Measurements from ENCODE around the gene NRF1.

The NRF1 gene

DNA sequence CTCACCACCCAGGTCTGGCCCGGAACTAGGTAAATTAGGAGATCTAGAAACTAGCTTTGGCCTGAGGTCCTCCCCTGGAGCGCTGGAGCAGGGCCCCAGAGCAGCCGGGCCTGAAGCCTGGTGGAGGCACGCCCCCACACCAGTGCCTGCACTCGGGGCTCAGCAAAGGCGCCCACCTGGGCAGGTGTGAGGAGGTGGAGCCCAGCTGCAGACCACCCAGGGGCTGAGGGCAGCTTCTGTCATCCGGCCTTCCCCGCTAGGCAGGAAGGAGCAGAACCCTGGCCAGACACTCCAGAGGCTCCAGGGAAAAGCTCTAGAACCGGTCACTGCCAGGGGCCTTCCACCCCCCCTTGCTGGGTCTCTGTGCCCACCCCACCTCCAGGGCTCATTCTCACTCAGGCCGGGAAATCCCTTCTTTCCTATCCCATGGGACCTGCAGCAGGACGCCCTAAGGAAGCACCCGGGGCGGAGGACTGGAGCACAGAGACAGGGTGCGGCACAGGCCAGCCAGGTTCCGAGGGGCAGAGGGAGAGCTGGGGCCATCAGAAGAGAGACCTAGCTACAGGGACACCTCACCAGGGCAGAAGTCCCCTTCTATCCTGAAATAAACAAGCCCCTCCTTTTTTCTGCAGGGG, 161.2 kb downstream of the NRF1 start:
- DNase-seq = no peak

DNA sequence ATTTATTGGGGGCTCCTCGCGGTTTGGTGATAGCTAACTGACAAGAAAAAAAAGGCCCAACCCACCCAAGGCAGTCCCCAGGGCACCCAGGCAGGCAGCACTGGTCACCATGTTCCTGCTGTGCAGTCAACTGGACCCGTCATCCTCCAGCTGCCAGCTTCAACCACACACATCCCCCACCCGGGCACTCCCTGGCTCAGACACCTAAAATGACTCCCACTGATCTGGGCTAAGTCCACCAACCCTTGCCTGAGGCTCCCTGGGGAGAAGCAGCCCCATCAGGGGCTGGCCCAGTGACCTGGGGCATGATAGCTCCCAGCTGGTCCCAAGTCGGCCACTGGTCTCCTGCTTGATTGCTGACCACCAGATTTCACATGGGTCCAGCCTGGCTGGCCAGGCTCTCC, 161.8 kb downstream of the NRF1 start:
- DNase-seq = no peak

DNA sequence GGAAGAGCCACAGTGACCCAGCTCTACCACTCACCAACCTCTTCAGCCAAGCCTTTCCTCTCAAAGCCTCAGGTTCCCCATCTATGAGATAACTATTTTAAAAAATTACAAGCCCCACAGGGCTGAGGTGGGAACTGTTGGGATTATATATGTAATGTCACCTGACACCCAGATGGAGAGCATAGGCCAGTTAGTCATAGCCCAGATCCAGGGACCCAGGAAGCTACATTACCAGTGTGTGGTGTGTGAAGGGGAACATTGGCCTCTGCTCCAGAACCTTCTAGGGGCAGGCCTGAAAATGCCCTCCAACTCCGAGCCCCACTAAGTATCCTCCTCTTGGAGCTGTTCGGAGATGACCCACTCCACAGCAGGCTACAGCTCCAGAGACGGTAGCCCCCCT, 162.4 kb downstream of the NRF1 start:
- DNase-seq = no peak

DNA sequence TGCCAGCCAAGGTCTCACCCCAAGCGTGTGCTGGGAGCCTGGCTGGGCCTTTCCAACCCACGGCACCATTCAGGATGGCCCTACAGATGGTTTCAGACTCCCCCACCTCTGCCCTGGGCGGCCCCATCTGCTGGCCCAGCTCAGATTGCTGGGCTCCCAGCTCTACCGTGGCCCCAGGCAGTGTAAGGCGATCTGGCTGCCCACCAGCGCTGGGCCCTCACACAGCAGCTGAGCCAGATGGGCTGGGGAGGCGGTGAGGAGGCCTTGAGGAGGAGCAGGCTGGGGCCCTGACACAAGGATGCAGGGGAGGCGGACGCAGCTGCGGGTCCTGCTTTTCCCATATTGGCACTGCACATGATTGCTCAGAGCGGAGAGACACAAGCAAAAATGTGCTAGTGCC, 162.8 kb downstream of the NRF1 start:
- DNase-seq = no peak

DNA sequence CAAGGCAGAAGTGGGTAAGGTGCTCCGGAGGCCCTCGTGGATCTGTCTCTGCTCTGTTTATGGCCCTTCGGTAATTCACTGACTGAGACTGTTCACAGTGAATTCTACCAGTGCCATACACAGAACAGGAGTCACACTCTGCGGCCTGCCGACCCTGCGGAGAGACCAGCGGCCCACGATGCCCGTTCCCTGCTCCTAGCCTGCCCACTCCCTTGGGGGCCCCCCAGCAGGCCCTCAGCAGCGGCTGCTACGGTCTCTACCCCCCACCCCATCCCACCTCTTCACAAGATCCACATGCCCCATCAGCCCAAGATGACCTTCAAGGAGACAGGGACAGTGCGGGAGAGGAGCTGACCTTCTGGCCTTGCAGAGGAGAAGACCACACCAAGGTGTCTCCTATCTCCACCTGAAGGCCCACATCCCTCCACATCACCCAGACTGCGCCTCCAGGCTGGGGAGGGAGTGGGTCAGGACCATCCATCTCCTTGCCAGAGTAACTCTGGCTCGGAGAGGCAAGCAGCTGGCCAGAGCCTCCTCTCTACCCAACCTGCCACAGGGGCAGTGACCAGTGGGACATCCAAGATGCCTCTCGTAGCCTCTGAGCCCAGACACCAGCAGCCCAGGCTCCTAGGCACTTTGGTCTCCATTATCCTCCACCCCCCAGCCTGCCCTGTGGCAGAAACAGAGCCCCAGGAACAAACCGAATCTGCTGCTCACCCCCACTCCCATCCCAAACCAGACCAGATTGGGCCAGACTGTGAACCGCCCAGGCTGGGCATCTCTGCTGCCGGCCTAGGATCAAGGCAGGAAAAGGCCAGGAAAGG, 163.6 kb downstream of the NRF1 start:
- DNase-seq = no peak

DNA sequence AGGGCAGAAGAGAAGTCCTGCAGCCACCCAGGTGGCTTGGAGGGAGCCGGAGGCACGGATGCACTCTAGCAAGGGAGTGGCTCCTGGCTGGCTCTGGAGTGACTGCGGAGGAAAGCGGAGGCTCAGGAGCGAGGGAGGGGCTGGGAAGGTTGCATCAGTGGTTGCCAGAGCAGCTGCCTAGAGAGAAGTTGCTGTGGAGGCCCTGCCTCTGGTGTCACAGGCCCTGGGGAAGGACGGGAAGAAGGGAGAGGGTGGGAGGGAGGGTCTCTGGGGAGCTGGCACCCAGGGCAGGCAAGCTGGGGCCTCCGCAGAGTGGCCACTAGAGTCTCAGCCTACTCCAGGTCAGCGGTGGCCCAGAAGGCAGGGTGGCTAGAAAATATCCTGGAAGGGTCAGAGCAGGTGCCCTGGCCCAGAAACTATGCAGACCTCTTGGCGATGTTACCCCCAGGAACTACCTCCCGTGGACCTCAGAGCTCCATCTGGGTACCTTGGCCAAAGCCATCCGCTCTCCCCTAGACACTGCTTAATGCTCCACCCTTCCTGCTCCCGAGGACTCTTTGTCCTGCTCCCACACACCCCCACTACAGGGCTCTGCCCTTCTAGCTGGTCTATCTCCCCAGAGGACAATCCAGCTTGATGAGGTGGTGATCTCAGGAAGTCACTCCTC, 164.3 kb downstream of the NRF1 start:
- DNase-seq = no peak

DNA sequence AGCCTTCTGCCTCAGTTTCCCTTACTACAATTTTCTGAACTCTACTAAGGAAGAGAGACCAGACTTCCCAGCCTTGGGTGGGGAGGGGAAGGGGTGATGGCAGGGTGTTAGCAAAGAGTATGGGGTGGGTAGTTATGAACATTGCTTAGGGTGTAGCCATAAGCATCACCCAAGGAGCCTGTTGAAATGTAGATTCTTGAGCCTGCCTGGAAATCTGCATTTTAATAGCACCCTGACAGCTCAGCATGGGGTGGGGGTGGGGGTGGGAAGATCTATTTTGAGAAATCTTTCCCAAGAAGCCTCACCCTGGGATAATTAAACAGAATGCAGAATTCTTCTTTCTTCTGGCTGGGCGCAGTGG, 164.8 kb downstream of the NRF1 start:
- no peak for DNase-seq

DNA sequence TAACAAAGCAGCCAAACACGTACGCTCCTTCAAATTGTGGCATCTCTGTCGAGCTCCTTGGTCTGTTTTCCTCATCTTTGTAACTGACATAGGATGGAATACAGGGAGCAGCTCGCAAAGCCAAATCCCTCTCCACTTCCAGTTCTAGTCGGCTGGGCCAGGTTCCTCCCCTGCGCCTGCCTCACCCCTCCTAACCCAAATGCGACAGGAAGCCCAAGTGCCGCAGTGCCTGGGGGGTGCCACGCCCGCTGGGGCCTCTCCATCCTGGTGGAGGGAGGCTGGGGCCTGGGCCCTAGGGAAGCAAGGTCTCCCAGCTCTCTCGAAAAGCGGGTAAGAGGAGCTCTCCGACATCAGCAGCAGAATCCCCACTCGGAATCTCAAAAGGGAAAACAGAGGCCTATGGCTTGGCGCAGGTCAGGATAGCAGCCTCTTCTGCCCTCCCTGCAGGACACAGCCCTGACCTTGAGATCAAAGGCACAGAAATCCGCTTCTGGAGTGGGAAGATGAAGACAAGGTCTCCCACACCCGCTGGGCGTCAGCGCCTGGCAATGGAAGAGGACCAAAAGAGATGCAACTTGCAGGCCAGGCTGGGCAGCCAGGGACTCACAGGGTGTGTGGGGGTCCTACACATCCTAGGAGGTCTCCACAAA, 165.8 kb downstream of the NRF1 start:
- no peak for DNase-seq

DNA sequence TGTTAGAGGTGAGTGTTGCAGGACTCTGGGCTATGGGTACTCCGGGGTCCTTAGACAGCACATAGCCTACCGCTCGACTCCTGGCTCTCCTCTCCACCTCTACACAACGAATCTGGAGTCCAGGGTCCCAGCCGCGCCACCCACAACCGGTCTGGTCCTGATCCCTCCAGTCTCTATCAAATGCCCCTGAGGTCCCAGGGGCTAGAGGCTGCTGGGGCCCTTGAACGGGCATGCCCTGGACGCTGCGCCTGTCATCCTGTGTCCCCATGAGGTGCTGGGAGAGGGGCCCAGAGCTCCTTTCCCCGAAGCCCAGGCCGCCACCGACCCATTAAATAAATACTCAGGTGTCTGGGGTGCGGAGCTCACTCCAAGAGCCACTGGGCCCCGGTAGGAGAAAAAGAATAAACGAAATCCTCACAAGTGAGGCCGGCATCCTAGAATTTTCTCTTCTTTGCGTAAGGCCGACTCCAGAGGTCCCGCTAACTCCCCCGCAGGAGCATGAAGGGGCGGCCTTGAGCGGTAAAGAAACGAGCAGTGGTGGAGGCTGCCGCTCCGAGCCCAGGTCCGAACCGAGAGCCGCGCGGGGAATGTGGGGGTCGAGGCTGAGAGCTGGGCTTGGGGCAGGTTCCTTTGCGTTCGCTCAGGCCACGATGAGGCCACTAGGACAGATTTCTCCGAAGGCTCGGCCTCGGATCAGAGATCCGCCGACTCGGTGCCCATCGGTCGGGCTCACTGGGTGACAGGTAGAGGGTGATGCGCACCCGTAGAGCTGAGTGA, 166.7 kb downstream of the NRF1 start:
- no peak for DNase-seq

DNA sequence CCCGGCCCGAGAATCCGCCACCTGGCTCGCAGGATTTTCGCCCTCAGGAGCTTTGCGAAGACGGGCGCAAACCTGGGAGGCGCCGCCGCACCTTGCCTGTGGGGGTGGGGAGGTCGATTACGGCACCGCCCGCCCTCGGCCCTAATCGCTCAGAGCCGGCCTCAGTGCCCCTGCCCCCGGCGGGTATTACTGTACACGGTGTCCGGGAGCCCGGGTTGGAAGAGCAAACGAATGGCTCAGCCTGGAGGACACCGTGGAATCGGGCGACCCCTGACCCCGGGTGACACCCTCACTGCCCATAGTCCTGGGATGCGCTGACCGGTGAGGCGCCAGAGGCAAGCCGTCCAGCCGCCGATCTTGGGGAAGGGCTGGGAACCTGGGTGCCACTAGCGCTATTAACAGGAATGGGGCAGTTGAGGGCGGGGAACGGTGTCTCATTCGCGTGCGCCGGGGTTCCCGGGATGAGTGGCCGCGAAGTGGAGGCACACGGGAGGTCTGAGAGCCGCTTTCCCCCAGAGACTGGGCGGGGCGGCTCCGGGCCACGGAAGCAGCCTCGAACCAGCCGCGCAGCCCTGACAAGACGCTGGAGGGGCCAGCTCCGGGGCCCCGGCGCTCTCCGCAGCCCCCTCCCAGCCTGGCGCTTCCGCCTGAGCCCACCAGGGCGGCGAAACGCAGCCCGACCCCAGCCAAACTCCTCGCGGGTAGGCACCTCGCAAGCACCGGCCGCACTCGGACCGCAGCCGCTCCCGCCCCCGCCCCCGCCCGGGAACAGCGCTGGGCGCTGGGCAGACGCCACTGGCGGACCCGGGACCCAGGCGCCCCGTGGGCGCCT, 167.5 kb downstream of the NRF1 start:
- DNase-seq = peak; percentile 40

DNA sequence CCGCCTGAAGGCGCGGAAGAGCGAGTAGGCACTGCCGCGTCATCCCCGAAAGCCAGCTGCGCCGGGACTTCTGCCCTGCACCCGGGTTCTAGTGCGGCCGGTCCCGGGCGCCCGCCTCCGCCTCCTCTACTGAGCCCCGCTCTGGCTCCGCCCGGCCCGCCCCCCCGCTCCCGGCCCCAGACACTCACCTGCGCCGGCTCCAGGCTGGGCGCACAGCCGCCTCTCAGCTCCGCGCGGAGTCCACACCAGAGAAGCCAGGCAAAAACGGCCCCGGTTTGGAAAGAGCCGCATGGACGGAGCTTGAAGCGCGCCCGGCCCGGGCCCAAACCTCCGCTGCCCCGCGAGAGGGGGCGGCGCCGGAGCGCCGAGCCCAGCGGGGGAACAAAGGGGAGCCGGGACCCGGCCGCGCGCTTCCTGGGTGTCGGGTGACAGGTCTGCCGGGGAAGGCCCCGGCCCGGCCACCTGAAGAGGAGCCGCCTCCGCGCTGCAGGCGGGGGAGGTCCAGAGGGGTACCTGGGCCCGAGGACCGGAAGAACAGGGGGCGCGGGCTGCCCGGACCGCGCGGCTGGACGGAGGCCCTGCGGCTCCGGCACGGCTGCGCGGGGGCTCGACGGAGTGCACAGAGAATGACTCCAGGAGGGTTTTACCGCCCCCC, 168.2 kb downstream of the NRF1 start:
- peak; percentile 60 for DNase-seq

DNA sequence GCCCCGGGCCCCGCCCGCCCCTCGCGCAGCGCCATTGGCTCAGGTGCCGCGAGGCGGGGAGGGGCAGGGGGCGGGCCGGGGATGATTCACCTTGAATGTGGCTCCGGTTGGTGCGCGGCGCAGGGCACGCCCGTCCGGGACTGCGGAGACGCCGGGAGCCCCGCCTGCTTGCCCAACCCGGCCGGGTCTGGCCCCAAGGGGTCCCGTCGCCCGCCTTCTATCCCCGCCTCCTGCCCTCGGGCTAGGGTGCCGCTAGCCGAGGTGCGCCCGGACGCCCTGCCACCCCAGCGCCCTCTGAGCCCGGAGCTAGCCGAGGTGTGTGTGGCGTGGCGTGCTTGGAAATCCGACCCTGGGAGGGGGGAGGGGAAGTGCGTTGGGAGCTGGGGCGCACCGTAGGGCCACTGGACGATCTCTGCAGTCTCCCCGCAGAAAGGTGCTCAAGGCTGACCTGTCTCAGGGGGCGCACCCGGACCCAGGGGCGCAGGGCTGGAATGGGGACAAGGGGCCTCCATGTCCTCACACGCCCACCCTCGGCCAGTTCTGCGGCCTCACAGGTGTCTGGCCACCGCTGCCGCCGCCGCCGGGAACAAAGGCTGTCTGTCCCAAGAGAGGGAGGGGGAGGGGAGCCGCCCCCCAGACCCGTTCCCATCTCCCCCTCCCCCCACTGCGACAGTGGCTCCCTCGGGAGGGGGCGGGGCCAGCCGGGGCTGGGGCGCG, 168.9 kb downstream of the NRF1 start:
- DNase-seq = peak; percentile 90

DNA sequence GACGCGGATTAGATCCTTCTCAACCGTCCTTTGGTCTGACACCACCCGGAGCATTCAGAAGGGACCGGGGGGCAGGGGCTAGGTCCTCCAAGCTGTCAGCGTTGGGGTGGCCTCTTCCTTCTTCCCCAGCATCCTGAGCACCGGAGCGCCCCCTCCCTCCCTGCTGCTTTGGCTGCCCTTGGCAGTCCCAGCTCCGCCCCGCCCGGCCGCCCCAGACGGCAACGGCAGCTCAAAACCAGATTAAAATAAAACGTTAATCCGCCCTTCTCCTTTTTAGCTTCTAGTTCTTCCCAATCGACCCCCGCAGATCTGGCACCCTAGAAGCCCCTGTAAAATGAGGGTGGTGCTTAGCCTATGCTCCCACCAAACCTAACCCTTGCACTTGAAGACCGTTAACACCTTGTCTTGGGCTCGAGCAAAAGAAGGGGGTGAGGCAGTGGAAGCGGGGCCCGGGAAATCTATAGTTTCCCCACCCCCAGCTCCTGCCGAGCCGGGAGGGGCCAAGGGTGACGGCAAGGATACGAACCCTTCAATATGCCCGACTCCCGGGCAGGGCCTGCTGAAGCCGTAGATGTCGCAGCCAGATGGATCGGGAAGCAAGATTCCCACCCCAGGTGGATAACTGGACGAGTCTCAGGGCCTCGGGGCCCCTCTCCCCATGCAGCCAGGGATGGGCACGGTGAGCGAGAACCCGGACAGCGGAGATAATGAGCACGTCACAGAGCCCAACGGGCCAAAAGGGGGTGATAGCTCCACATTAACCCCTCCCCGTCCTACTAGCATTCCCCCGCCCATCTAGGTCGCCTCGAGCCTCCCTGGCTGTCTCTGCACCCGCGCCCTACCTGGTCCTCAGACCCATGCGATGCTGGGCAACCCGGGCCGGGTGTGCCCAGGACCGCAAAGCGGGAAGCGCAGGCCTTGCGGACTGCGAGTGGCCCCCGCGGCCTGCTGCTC, 169.7 kb downstream of the NRF1 start:
- DNase-seq = peak; percentile 51

DNA sequence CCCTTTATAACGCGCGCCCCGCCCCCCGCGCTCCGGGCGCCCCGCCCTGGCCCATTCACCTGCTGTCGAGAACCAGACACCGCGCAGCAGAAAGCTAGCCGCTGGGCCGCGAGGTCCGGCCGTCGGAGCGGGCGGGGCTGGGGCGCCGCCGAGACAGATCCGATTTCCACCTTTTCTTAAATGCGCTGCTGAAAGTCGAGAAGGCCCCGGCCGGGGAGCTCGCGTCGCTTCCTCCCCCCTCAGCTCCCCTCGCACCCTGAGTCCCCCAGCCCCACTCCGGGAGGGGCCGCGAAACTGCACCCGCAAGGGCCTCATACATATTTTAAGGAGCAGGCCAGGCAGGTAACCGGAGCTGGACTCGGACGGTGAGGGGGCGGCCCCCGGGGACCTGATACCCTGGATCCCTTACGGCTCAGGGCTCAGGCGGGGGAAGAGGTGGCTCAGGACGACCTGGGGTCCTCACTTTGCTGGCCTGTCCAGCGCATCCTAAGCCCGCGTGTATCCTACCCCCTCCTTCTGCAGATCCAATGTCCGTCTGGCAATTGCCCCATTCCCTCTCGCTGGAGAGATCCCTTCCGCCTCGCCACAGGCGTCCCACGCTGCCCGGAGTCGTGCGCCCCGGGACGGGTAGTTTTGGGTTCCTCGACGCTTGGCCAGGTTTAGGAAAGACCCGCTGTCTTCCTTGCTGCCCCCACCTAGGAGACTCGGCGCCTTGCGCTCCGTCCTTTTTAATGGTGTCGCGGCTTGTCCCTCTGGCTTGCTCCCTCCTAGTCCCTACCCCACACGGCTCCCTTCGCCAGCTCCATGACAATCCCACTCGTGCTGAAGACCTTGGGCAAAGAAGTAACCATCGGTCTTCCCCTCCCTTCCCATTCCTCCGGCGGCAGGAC, 170.7 kb downstream of the NRF1 start:
- DNase-seq = no peak

DNA sequence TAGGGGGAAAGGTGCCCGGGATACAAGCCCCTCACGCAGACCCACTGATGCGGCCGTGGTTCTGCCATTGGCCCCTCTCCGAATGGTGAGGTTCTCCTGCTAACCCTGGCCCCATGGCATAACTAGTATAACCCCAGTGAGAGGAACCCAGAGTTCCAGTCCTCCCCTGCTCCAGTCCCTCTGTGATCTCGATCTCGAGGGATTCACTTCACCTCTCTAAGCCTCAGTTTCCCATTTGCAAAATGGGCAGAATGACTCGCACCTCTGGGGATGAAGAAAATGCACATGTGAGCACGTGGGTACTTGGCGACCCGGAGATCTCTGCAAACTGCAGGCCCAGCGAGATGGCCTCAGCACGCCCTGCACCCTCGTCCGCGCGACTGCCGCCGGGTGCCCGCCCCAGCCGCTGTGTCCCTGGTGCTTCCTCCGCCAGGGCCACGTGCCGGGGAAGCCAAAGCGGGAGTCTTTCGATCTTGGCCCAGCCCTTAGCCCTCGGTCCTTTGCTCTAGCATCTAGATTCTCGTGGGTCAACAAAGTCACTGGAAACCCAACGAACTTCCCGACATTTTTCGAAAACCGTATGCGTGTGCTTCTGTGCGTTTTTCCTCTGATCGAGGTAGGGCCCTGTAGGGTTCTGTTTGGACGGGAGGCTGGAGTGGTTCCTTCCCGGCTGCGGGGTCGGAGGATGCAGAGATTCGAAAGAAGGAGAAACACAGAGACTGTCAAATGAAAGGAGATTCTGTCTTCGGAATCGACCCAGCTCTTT, 171.5 kb downstream of the NRF1 start:
- DNase-seq = peak; percentile 31

DNA sequence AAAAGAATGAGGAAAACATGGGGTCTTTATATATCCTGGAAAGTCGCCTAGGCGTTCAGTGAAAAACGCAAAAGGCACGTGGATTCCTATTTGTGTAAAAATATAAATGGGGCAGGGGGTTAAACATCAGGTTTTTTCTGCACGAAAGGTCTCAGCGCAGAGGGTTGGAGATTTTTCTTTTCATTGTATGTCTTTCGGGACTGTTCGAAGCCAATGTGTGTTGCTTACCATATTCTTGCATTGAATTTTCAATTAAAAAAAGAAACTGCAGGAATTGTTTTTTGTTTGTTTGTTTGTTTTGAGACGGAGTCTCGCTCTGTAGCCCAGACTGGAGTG, 172.0 kb downstream of the NRF1 start:
- DNase-seq = no peak

DNA sequence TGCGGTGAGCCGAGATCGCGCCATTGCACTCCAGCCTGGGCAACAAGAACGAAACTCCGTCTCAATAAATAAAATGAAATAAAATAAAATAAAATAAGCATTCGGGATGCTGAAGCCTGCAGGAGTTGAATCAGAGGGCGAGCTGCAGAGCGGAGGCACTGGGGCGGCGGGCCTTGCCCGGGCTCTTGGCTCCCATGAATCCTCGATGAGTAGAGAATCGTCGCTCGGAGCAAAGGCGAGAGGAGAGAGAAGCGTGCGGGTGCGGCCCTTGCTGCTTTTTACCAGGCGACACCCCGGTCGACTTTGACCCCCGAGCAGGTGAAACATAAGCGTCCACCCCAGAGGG, 172.9 kb downstream of the NRF1 start:
- DNase-seq = peak; percentile 14

Data from stimulated activated CD4-positive, alpha-beta T cell treated with anti-CD3 and anti-CD28 coated beads, Interleukin-15, amount 100 ng/mL, for 24 hours (primary cell).